ENCODE results near the gene FAAH.

GRCh38 chr1:46459315-46459714 is 65.2 kb downstream of the FAAH start:
- TF ChIP-seq NFE2L1 (CRISPR knock-in tag; IDR thresholded peaks at IDR 0.05) (no peak), ESRRA (CRISPR knock-in tag; IDR thresholded peaks at IDR 0.05; ENCODE audit: borderline replicate concordance) (no peak), ARID4B (CRISPR knock-in tag; IDR thresholded peaks at IDR 0.05; ENCODE audit: borderline replicate concordance) (no peak)
- TF ChIP-seq, protein P1, sequence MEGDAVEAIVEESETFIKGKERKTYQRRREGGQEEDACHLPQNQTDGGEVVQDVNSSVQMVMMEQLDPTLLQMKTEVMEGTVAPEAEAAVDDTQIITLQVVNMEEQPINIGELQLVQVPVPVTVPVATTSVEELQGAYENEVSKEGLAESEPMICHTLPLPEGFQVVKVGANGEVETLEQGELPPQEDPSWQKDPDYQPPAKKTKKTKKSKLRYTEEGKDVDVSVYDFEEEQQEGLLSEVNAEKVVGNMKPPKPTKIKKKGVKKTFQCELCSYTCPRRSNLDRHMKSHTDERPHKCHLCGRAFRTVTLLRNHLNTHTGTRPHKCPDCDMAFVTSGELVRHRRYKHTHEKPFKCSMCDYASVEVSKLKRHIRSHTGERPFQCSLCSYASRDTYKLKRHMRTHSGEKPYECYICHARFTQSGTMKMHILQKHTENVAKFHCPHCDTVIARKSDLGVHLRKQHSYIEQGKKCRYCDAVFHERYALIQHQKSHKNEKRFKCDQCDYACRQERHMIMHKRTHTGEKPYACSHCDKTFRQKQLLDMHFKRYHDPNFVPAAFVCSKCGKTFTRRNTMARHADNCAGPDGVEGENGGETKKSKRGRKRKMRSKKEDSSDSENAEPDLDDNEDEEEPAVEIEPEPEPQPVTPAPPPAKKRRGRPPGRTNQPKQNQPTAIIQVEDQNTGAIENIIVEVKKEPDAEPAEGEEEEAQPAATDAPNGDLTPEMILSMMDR (IDR thresholded peaks at IDR 0.05): no peak

All from WTC11 (cell line).